ENCODE measurements around the gene CREBBP. TPM values are rescaled to one million over a fixed set of nuclear protein-coding genes. Genes with fewer than 3 reads are reported as not detected.
"Not testable (repeated sequence)": the region's sequence is repeated elsewhere in the genome, so short reads cannot be mapped to it uniquely, and the experiment has no call there.

Gene CREBBP
- total and polyA plus RNA-seq, 4 donors: 16.0 to 155 (median 36.1) TPM

DNA sequence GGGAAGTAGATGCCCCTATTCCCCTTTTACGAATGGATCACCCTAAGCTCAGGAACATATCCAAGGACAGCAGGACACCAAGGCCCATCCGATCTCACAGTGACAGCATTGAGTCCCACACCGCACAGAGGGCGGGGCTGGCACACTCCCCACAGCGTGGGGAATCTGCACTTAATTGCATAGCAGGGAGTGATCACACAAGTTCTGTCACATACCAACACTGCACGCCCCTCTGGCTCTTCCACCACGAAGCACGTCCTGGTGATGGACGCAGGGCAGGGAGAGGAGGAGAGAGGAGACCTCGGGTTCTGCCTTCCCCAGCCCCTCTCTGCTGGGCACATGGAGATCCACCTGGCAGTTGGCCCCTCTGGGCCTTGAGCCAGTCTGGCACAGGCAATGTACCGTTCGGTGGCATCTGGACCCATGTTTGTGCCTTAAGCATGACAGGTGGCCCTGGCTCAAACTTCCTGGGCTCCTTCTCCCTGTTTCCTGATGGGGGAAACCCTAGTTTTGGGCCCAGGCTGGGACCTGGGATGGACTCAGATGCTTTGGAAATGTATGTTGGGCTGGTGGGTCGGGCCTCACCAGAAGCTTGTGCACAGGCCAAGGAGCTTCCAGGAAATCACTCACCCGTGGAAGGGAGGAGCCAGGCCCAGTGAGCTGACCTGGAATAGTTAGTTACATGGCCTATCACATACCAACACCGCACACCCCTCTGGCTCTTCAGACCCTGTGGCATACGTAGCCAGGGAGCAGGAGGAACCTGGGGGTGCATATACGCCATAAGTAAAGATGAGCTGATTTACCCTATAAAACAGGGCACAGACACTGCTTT, 35.1 kb upstream of the CREBBP start:
- Histone ChIP-seq H3K4me1 (ENCODE audit: control insufficient read depth in 5 of 5, insufficient read depth in 5 of 5, low read length in 5 of 5) (no peaks in the 10 kb centered on the region), H3K36me3 (ENCODE audit: control insufficient read depth in 4 of 4, insufficient read depth in 4 of 4, low read length in 4 of 4) (no peaks in the 10 kb centered on the region), H3K4me3 (no peak overlapping the region), H3K9me3 (ENCODE audit: control insufficient read depth in 4 of 4, insufficient read depth in 3 of 4, low read length in 3 of 4) (peaks cover 0 to 14% (median 2%) of the 10 kb centered on the region in 4 donors), H3K9ac (ENCODE audit: insufficient read depth in 1 of 2, low read length in 2 of 2) (no peak overlapping the region), H3K27me3 (ENCODE audit: control insufficient read depth in 3 of 3, insufficient read depth in 3 of 3, low read length in 2 of 3) (no peaks in the 10 kb centered on the region), H3K27ac (ENCODE audit: low read depth in 1 of 2, low read length in 1 of 2) (no peak overlapping the region)
- DNase-seq (no peak), ATAC-seq (ENCODE audit: insufficient read depth, low FRiP score) (no peak)
- TF ChIP-seq, protein P1, sequence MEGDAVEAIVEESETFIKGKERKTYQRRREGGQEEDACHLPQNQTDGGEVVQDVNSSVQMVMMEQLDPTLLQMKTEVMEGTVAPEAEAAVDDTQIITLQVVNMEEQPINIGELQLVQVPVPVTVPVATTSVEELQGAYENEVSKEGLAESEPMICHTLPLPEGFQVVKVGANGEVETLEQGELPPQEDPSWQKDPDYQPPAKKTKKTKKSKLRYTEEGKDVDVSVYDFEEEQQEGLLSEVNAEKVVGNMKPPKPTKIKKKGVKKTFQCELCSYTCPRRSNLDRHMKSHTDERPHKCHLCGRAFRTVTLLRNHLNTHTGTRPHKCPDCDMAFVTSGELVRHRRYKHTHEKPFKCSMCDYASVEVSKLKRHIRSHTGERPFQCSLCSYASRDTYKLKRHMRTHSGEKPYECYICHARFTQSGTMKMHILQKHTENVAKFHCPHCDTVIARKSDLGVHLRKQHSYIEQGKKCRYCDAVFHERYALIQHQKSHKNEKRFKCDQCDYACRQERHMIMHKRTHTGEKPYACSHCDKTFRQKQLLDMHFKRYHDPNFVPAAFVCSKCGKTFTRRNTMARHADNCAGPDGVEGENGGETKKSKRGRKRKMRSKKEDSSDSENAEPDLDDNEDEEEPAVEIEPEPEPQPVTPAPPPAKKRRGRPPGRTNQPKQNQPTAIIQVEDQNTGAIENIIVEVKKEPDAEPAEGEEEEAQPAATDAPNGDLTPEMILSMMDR (IDR thresholded peaks at IDR 0.05; ENCODE audit: control extremely low read depth, extremely low read depth): no peak
- WGBS, 2 donors: 84 to 90% methylated on average over 17 of the region's 17 CpGs

DNA sequence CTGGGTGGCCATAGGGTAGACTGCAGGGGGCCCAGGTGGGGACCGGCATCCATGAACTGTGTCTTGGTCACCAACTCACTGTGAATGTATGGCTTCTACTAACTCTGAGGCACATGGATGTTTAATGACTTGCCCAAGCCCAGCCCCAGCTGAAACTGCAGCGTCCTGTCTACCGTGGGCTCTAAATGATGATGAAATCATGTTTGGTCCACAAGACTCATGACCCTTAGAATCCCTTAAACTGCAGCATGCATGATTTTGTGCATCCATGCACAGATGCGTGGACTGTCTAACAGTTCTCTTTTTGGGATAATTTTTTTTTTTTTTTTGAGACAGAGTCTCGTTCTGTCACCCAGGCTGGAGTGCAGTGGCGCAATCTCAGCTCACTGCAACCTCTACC, 32.4 kb upstream of the CREBBP start:
- ATAC-seq (ENCODE audit: insufficient read depth, low FRiP score): no peak
- Histone ChIP-seq H3K27me3 (ENCODE audit: control insufficient read depth in 3 of 3, insufficient read depth in 3 of 3, low read length in 2 of 3) (no peaks in the 10 kb centered on the region), H3K9ac (ENCODE audit: insufficient read depth in 1 of 2, low read length in 2 of 2) (no peak overlapping the region), H3K27ac (ENCODE audit: low read depth in 1 of 2, low read length in 1 of 2) (no peak overlapping the region), H3K4me3 (no peak overlapping the region), H3K4me1 (ENCODE audit: control insufficient read depth in 5 of 5, insufficient read depth in 5 of 5, low read length in 5 of 5) (no peaks in the 10 kb centered on the region), H3K9me3 (ENCODE audit: control insufficient read depth in 4 of 4, insufficient read depth in 3 of 4, low read length in 3 of 4) (peaks cover 0 to 6% (median 0%) of the 10 kb centered on the region in 4 donors), H3K36me3 (ENCODE audit: control insufficient read depth in 4 of 4, insufficient read depth in 4 of 4, low read length in 4 of 4) (no peaks in the 10 kb centered on the region)
- TF ChIP-seq, protein P1 (IDR thresholded peaks at IDR 0.05; ENCODE audit: control extremely low read depth, extremely low read depth): no peak
- DNase-seq: no peak
- WGBS, 2 donors: 70 to 84% methylated on average over 6 of the region's 6 CpGs

DNA sequence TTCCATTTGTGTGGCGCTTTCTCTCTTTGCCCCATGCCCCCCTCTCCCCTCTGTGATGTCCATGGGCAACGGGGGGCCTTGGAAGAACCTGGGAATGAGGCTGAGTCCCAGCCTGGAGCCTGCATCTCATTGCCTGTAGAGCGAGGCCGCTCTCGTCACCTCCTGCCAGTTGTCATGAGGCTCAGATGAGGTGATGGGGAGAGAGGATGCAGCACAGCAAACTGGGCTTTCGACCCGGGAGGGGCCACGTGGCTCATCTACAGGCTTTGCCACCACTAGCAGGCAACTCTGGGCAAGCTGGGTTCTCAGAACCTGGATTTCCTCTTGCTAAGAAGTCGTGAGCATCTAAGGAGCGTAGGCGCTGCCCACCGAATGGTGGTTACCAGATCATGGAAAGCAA, 31.9 kb upstream of the CREBBP start:
- Histone ChIP-seq H3K4me3 (no peak overlapping the region), H3K36me3 (ENCODE audit: control insufficient read depth in 4 of 4, insufficient read depth in 4 of 4, low read length in 4 of 4) (no peaks in the 10 kb centered on the region), H3K27me3 (ENCODE audit: control insufficient read depth in 3 of 3, insufficient read depth in 3 of 3, low read length in 2 of 3) (no peaks in the 10 kb centered on the region), H3K9me3 (ENCODE audit: control insufficient read depth in 4 of 4, insufficient read depth in 3 of 4, low read length in 3 of 4) (peaks cover 0 to 5% (median 0%) of the 10 kb centered on the region in 4 donors), H3K27ac (ENCODE audit: low read depth in 1 of 2, low read length in 1 of 2) (no peak overlapping the region), H3K4me1 (ENCODE audit: control insufficient read depth in 5 of 5, insufficient read depth in 5 of 5, low read length in 5 of 5) (no peaks in the 10 kb centered on the region), H3K9ac (ENCODE audit: insufficient read depth in 1 of 2, low read length in 2 of 2) (no peak overlapping the region)
- TF ChIP-seq, protein P1 (IDR thresholded peaks at IDR 0.05; ENCODE audit: control extremely low read depth, extremely low read depth): no peak
- WGBS, 2 donors: 92 to 93% methylated on average over 12 of the region's 12 CpGs
- no peak for ATAC-seq (ENCODE audit: insufficient read depth, low FRiP score)
- DNase-seq: no peak

- H3K9me3 ChIP-seq (ENCODE audit: control insufficient read depth in 4 of 4, insufficient read depth in 3 of 4, low read length in 3 of 4); H3K4me3 ChIP-seq; H3K36me3 ChIP-seq (ENCODE audit: control insufficient read depth in 4 of 4, insufficient read depth in 4 of 4, low read length in 4 of 4); H3K27ac ChIP-seq (ENCODE audit: low read depth in 1 of 2, low read length in 1 of 2); H3K4me1 ChIP-seq (ENCODE audit: control insufficient read depth in 5 of 5, insufficient read depth in 5 of 5, low read length in 5 of 5); H3K27me3 ChIP-seq (ENCODE audit: control insufficient read depth in 3 of 3, insufficient read depth in 3 of 3, low read length in 2 of 3); ATAC-seq (ENCODE audit: insufficient read depth, low FRiP score); H3K9ac ChIP-seq (ENCODE audit: insufficient read depth in 1 of 2, low read length in 2 of 2); DNase-seq: not testable (repeated sequence)
- WGBS, 2 donors: 91 to 94% methylated on average over 6 of the region's 6 CpGs
These were observed 31.2 kb upstream of the CREBBP start for GRCh38 chr16:3911741-3912140.

Data from lung (tissue), 12 donors.